NCI-H128 (cell line): ENCODE data around the gene LEFTY2.
"Not testable (repeated sequence)": the region's sequence is repeated elsewhere in the genome, so short reads cannot be mapped to it uniquely, and the experiment has no call there.

ENCODE experiments used
- DNase-seq: peaks from one replicate; lab custom pipeline; 2025; ENCODE audit not compliant: unreplicated experiment; lab: John Stamatoyannopoulos, UW

The LEFTY2 gene

GRCh38 chr1:225931270-225932136 lies 9.5 kb downstream of the LEFTY2 start:
- no peak for DNase-seq

GRCh38 chr1:225930566-225930965 lies 10.5 kb downstream of the LEFTY2 start:
- no peak for DNase-seq

- not testable (repeated sequence) for DNase-seq
Observed at GRCh38 chr1:225929462-225929861, 11.6 kb downstream of the LEFTY2 start.

- no peak for DNase-seq
Observed at GRCh38 chr1:225928186-225929175, 12.5 kb downstream of the LEFTY2 start.

GRCh38 chr1:225926551-225927113 lies 14.4 kb downstream of the LEFTY2 start:
- DNase-seq: no peak

- DNase-seq: peak; percentile 94
Observed at GRCh38 chr1:225923692-225924555, 17.1 kb downstream of the LEFTY2 start, which contains the start of gene PYCR2. TSS of gene PYCR2 (minus strand) at chr1:225924250. CDS start at chr1:225924110, 140 bp downstream.

- no peak for DNase-seq
Observed at GRCh38 chr1:225923381-225923691, 17.7 kb downstream of the LEFTY2 start.

- no peak for DNase-seq
Observed at GRCh38 chr1:225921734-225922709, 19.0 kb downstream of the LEFTY2 start.

- no peak for DNase-seq
Observed at GRCh38 chr1:225919906-225920305, 21.1 kb downstream of the LEFTY2 start.

GRCh38 chr1:225918280-225918679 lies 22.7 kb downstream of the LEFTY2 start:
- DNase-seq: no peak

- DNase-seq: no peak
Observed at GRCh38 chr1:225917536-225917935, 23.5 kb downstream of the LEFTY2 start.

- no peak for DNase-seq
Observed at GRCh38 chr1:225917101-225917500, 23.9 kb downstream of the LEFTY2 start.

- DNase-seq: peak; percentile 55
Observed at GRCh38 chr1:225915538-225915991, 25.5 kb downstream of the LEFTY2 start.

- no peak for DNase-seq
Observed at GRCh38 chr1:225914947-225915346, 26.1 kb downstream of the LEFTY2 start.

GRCh38 chr1:225914391-225914790 lies 26.6 kb downstream of the LEFTY2 start:
- no peak for DNase-seq

- no peak for DNase-seq
Observed at GRCh38 chr1:225911191-225912130, 29.6 kb downstream of the LEFTY2 start.

GRCh38 chr1:225909477-225909876 lies 31.5 kb downstream of the LEFTY2 start:
- DNase-seq: no peak

- DNase-seq: peak; percentile 19
Observed at GRCh38 chr1:225908773-225909172, 32.2 kb downstream of the LEFTY2 start.
